H7 (cell line): ENCODE measurements around the gene EID2. TPM values are rescaled to one million over a fixed set of nuclear protein-coding genes. Genes with fewer than 3 reads are reported as not detected.

ENCODE experiments used
- DNase-seq: peaks from one replicate; pipeline ENCODE4 v3.0.0; 2012
- H3K27me3 ChIP-seq: 2 replicates; pipeline ENCODE4 v1.6.0; 2011; ENCODE audit warnings: mild to moderate bottlenecking, low read length; ENCODE audit not compliant: control insufficient read depth, insufficient read depth
- H3K36me3 ChIP-seq: replicated peaks from 2 replicates; pipeline ENCODE4 v1.5.1; 2011; ENCODE audit warnings: low read length; ENCODE audit not compliant: control insufficient read depth, insufficient read depth
- H3K4me3 ChIP-seq: 2 replicates; pipeline ENCODE4 v1.5.1; 2011; ENCODE audit warnings: low read depth, mild to moderate bottlenecking, control low read depth, low read length, moderate library complexity; ENCODE audit not compliant: insufficient read depth
- total RNA-seq: library from RNA; depleted of rRNA; stranded (reverse); fragments of >200 nt; shearing (Covaris generic); gene quantifications from 2 replicates; pipeline ENCODE4 v1.2.3, GENCODE V29; 2014

EID2 gene
- total RNA-seq, 1 experiment from 2014 or later, result 18.4 TPM

GRCh38 chr19:39520541-39521484 lies 19.1 kb downstream of the EID2 start:
- DNase-seq, result no peak
- Histone ChIP-seq H3K4me3 (no peak overlapping the region), H3K36me3 (peaks cover 4% of the 10 kb centered on the region), H3K27me3 (peaks cover 5% of the 10 kb centered on the region; the same call in 1 of the 2 replicates)

GRCh38 chr19:39518975-39519374 lies 21.0 kb downstream of the EID2 start:
- peaks cover 24% of the 10 kb centered on the region for H3K27me3 ChIP-seq
- peaks cover 2% of the 10 kb centered on the region for H3K36me3 ChIP-seq
- DNase-seq, result peak; percentile 60
- peak overlapping the region; percentile 32; the same call in 1 of the 2 replicates for H3K4me3 ChIP-seq

DNA sequence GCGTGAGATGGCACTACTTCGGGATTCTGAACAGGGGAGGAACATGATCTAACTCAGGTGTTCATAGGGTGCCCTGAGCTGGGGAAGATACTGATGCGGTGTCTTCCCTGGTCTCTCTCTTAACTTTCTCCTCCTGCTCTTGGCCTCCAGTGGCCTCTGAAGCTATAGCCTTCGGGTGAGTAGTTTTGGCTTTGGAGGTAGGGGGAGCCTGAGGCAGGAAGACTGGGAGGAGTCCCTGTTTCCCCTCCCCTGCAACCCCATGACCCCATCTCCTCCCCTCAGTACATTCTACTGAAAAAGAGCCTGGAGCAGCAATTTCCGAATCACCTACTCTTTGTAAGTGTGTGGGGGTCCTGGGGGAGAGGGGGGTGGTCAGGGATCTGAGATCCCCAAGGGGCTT lies 21.5 kb downstream of the EID2 start:
- peak; percentile 73 for DNase-seq
- H3K27me3 ChIP-seq, result peaks cover 28% of the 10 kb centered on the region
- H3K4me3 ChIP-seq, result peak overlapping the region; percentile 32; the same call in 1 of the 2 replicates
- H3K36me3 ChIP-seq, result peaks cover 2% of the 10 kb centered on the region

- H3K27me3 ChIP-seq, result peaks cover 34% of the 10 kb centered on the region
- H3K4me3 ChIP-seq, result no peak overlapping the region
- DNase-seq, result no peak
- no peaks in the 10 kb centered on the region; the same call in none of the 2 replicates for H3K36me3 ChIP-seq
Observed at GRCh38 chr19:39517432-39517831, 22.5 kb downstream of the EID2 start.

GRCh38 chr19:39516270-39516669 lies 23.7 kb downstream of the EID2 start:
- Histone ChIP-seq H3K36me3 (no peaks in the 10 kb centered on the region; the same call in none of the 2 replicates), H3K4me3 (peak overlapping the region; percentile 80), H3K27me3 (peaks cover 34% of the 10 kb centered on the region)
- DNase-seq, result no peak

DNA sequence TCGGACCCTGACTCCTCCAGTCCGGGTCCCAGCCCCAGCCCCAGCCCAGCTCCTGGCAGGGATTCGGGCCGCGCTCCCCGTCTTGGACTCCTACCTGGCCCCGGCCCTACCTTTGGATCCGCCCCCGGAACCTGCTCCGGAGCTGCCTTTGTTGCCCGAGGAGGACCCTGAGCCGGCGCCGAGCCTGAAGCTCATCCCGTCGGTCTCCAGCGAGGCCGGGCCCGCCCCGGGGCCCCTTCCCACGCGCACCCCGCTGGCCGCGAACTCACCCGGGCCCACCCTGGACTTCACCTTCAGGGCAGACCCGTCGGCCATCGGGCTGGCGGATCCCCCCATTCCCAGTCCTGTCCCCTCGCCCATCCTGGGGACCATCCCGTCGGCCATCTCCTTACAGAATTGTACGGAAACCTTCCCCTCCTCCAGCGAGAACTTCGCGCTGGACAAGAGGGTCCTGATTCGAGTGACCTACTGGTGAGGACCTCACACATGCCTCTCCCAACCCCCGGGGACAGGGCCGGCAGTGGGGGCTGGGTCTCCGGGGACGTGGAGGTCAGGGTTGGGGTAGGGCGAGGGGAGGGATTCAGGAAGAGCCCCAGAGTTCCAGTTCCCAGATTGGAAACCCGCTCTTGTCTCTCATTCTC lies 24.3 kb downstream of the EID2 start:
- peak; percentile 92 for DNase-seq
- H3K27me3 ChIP-seq, result peaks cover 34% of the 10 kb centered on the region
- peak overlapping the region; percentile 80 for H3K4me3 ChIP-seq
- no peaks in the 10 kb centered on the region; the same call in 1 of the 2 replicates for H3K36me3 ChIP-seq

DNA sequence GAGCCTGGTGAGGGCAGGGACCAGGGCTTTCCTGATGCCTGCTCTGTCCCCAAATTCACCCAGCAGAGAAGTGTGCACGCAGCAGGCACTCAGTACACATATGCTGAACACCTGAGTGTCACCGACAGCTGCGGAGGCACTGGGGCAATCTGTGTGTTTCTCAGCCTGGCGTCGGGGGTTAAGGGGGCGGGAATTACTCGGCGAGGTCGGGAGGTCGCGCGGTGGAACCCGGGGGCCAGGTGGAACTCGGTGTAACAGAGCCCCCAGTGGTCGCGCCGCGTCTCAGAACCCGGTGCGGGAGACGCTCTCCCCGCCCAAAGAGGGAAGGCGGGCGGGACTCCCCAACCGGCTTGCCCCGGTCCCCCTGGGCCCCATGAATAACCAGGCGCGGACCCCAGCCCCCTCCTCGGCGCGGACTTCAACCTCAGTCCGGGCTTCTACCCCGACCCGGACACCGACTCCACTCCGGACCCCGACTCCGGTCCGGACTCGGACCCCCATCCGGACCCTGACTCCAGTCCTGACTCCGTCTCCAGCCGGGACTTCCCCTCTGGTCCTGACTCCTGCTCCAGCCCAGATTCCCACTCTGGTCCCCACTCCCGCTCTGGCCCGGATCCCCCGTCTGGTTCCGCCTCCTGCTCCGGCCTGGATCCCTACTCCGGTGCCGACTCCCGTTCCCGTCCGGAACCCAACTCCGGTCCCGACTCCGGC lies 25.0 kb downstream of the EID2 start, which contains the start of gene SELENOV:
TSS of gene SELENOV (plus strand) at position 300 of the 711 bp plus-strand sequence. CDS start at position 374, 74 bp downstream.
- H3K4me3 ChIP-seq, result peak within 1 kb of the TSS; percentile 80
- no peaks in the 10 kb centered on the region; the same call in 1 of the 2 replicates for H3K36me3 ChIP-seq
- peak; percentile 93 for DNase-seq
- peaks cover 34% of the 10 kb centered on the region for H3K27me3 ChIP-seq

DNA sequence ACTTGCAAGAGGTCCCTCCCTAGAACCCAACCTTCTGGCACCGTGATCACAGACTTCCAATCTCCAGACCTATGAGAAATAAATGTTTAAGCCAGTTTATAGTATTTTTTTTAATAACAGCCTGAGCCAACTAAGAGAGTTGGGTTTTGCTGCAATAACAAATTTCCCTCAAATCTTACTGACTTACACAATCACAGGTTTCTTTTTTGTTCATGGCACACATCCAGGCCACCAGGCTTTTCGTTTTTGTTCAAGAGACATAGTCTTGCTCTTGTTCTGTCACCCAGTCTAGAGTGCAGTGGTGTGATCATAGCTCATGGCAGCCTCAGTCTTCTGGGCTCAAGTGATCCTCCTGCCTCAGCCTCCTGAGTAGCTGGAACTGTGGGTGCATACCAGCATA lies 27.0 kb downstream of the EID2 start:
- Histone ChIP-seq H3K27me3 (peaks cover 47% of the 10 kb centered on the region), H3K4me3 (no peak overlapping the region), H3K36me3 (no peaks in the 10 kb centered on the region)
- DNase-seq, result no peak

DNA sequence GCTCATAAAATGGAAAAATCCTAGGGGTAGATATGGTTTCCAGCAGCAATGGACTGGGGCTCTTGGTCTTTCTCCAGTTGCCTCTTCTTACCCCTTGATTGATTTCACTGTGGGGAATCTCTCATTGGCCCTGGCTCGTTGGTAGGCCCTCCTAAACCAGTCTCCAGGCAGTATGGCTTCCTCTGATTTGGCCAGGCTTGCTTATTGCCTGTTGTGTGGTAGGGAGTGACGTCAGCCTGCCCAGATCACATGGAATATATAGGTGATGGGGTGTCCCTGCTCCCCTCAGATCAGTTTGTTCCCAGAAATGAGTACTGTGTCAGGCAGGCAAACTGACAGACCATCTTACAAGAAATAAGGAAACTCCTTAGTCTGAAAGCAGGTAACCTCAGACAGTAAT lies 30.7 kb downstream of the EID2 start:
- Histone ChIP-seq H3K27me3 (peaks cover 61% of the 10 kb centered on the region), H3K4me3 (no peak overlapping the region), H3K36me3 (no peaks in the 10 kb centered on the region)
- no peak for DNase-seq

- Histone ChIP-seq H3K4me3 (no peak overlapping the region), H3K27me3 (peaks cover 61% of the 10 kb centered on the region), H3K36me3 (no peaks in the 10 kb centered on the region)
- DNase-seq, result no peak
Observed at GRCh38 chr19:39508629-39509028, 31.3 kb downstream of the EID2 start.

- Histone ChIP-seq H3K27me3 (peaks cover 61% of the 10 kb centered on the region), H3K4me3 (peak overlapping the region; percentile 63)
- DNase-seq, result no peak
Observed at GRCh38 chr19:39507715-39508364, 32.1 kb downstream of the EID2 start.

GRCh38 chr19:39506944-39507714 lies 32.8 kb downstream of the EID2 start:
- H3K36me3 ChIP-seq, result no peaks in the 10 kb centered on the region
- H3K4me3 ChIP-seq, result peak overlapping the region; percentile 63
- peaks cover 67% of the 10 kb centered on the region for H3K27me3 ChIP-seq
- peak; percentile 97 for DNase-seq

More at GRCh38 chr19:39507715-39508364, 32.1 kb downstream of the EID2 start:
- no peaks in the 10 kb centered on the region for H3K36me3 ChIP-seq

- no peak for DNase-seq
- Histone ChIP-seq H3K36me3 (no peaks in the 10 kb centered on the region), H3K4me3 (peak overlapping the region; percentile 63; the same call in 1 of the 2 replicates), H3K27me3 (peaks cover 70% of the 10 kb centered on the region)
Observed at GRCh38 chr19:39506598-39506943, 33.4 kb downstream of the EID2 start.
